ENCODE measurements around the gene WDFY4. TPM values are rescaled to one million over a fixed set of nuclear protein-coding genes. Genes with fewer than 3 reads are reported as not detected.
A peak's percentile ranks its signal among the peaks of the same experiment; 100 is the strongest.

Gene WDFY4
- total RNA-seq, 1 donor from 2014 or later = 33.8 TPM

DNA sequence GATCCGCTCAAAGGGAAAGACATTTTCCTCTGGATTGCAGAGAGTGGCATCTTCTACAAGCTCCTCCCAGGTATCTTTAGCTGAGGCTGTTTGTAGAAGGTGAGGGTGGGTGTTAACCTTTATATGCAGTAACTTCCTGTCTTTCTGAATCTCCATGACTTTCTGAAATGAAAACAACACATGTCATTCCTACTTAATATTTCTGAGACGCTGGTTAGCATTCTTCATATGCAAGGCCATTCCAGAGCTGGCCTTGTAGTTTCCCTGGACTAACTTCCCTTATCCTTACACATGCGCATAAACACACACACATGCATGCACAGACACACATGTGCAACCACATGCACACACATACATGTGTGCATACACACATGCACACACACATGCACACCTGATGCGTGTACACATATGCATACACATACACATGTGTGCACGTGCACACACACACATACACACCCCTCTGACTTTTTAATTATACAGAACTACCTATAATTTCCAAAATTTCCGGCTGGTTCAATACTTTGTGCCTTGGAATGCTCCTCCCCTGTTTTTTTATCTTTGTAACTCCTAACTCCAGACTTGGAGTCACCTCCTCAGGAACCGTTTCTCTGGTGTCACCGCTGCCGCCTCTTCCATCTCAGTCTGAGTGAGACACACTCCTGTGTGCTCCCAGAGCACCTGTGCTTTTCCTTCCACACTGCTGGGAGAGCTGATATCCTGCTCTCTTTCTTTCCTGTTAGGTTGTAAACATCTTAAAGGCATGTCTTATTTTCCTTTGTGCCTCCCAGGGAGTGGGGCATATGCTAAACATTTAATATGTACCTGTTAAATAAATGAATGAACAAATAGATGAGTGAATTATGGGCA, 199.7 kb downstream of the WDFY4 start:
- no peaks in the 10 kb centered on the region for H3K36me3 ChIP-seq
- DNase-seq (ENCODE audit: low spot score in 2 of 2) = no peak
- H3K27me3 ChIP-seq = no peaks in the 10 kb centered on the region
- TF ChIP-seq, protein P1, sequence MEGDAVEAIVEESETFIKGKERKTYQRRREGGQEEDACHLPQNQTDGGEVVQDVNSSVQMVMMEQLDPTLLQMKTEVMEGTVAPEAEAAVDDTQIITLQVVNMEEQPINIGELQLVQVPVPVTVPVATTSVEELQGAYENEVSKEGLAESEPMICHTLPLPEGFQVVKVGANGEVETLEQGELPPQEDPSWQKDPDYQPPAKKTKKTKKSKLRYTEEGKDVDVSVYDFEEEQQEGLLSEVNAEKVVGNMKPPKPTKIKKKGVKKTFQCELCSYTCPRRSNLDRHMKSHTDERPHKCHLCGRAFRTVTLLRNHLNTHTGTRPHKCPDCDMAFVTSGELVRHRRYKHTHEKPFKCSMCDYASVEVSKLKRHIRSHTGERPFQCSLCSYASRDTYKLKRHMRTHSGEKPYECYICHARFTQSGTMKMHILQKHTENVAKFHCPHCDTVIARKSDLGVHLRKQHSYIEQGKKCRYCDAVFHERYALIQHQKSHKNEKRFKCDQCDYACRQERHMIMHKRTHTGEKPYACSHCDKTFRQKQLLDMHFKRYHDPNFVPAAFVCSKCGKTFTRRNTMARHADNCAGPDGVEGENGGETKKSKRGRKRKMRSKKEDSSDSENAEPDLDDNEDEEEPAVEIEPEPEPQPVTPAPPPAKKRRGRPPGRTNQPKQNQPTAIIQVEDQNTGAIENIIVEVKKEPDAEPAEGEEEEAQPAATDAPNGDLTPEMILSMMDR (IDR thresholded peaks at IDR 0.05) = no peak
- H3K4me3 ChIP-seq = no peak overlapping the region
- H3K9me3 ChIP-seq = no peaks in the 10 kb centered on the region
- intact Hi-C loops (cut with DNase I) = no loop called here
- no peaks in the 10 kb centered on the region for H3K4me1 ChIP-seq
- H3K27ac ChIP-seq = no peak overlapping the region

DNA sequence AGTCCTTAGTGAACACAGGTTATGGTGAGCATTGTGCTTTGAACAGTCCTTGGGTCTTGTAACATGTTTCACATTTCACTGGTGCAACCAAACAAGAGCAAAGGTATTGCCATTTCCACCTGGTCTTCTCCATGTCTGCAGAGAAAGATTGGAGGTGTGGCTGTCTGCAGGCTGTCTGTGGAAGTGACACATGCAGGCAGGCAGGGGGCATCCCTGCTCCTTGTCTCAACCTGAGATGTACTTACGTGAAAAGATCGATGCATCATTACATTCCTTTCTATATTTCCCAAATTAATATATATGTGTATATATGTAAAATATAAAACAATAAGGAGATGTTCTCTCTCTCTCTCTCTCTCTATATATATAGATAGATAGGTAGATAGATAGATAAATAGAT, 200.7 kb downstream of the WDFY4 start:
- no peaks in the 10 kb centered on the region for H3K9me3 ChIP-seq
- intact Hi-C loops (cut with DNase I) = no loop called here
- no peak overlapping the region for H3K4me3 ChIP-seq
- DNase-seq (ENCODE audit: low spot score in 2 of 2) = no peak
- H3K27me3 ChIP-seq = no peaks in the 10 kb centered on the region
- H3K4me1 ChIP-seq = no peaks in the 10 kb centered on the region
- H3K36me3 ChIP-seq = no peaks in the 10 kb centered on the region
- TF ChIP-seq, protein P1 (IDR thresholded peaks at IDR 0.05) = peak in 1 of 3 experiments; percentile 34
- H3K27ac ChIP-seq = no peak overlapping the region

DNA sequence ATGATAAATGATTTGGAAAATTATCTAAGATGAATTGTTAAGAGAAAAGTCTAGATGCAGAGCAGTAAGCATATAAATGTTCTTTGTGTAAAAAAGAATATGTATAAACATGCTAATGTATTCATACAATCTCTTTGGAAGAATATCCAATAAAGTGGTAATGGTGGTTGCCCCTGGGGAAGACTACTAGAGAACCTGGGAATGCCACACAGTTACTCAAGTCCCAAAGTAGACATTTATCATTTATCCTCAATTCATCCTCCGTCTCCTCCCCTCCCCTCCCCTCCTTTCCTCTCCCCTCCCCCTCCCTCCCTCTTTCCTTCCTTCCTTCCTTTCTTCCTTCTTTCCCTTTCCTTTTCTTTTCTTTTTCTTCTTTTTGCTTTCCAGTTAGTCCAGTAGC, 203.3 kb downstream of the WDFY4 start:
- no peak for DNase-seq (ENCODE audit: low spot score in 2 of 2)
- Histone ChIP-seq H3K4me3 (no peak overlapping the region), H3K4me1 (no peaks in the 10 kb centered on the region), H3K36me3 (no peaks in the 10 kb centered on the region), H3K27ac (no peak overlapping the region), H3K9me3 (no peaks in the 10 kb centered on the region), H3K27me3 (no peaks in the 10 kb centered on the region)
- TF ChIP-seq, protein P1 (IDR thresholded peaks at IDR 0.05) = no peak
- intact Hi-C loops (cut with DNase I) = no loop called here

DNA sequence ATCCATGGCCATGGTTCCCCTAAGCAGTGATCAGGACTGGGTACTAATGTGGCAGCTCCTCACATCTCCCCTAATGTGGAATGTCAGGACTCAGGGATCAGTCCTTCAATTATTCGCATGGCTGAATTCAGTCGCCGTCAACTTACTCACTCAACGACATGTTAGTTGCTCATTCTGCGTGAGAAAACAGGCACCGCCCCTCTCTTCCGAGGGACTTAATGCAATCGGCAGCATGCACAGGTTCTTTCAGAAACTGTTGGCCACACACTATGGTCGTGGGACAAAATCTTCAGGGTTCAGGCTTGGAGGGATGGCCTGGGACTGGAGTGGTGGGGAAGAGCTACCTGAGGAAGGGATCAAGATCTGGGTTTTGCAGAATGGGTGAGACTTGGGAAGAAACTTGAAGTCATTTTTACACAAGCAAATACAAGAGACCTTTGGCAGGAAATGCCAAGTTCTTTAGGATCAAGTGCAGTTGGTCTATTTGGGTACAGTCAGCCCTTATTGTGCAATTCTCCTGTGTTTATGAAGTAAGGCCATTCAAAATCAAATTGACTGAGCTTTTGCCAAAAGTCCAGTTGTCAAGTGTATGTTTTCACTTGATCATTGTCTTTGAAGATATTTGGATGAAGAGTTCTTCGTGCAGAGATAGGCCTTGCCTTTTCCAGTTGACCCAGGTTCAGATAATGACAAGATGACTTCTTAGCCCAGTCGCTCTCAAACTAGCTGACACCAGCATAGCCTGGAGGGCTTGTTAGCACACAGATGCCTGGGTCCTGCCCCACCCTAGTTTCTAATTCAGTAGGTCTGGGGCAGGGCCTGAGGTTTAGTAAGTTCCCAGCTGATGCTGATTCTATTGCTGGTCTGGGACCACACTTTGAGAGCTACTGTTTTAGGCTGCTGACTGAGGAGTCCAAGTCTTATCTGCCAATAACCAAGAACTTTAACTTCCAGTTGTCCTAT, 206.5 kb downstream of the WDFY4 start:
- H3K9me3 ChIP-seq = no peaks in the 10 kb centered on the region
- H3K4me3 ChIP-seq = no peak overlapping the region
- DNase-seq (ENCODE audit: low spot score in 2 of 2) = no peak
- no peaks in the 10 kb centered on the region for H3K27me3 ChIP-seq
- no peaks in the 10 kb centered on the region for H3K4me1 ChIP-seq
- no peak overlapping the region for H3K27ac ChIP-seq
- intact Hi-C loops (cut with DNase I) = no loop called here
- TF ChIP-seq, protein P1 (IDR thresholded peaks at IDR 0.05) = no peak
- H3K36me3 ChIP-seq = no peaks in the 10 kb centered on the region

DNA sequence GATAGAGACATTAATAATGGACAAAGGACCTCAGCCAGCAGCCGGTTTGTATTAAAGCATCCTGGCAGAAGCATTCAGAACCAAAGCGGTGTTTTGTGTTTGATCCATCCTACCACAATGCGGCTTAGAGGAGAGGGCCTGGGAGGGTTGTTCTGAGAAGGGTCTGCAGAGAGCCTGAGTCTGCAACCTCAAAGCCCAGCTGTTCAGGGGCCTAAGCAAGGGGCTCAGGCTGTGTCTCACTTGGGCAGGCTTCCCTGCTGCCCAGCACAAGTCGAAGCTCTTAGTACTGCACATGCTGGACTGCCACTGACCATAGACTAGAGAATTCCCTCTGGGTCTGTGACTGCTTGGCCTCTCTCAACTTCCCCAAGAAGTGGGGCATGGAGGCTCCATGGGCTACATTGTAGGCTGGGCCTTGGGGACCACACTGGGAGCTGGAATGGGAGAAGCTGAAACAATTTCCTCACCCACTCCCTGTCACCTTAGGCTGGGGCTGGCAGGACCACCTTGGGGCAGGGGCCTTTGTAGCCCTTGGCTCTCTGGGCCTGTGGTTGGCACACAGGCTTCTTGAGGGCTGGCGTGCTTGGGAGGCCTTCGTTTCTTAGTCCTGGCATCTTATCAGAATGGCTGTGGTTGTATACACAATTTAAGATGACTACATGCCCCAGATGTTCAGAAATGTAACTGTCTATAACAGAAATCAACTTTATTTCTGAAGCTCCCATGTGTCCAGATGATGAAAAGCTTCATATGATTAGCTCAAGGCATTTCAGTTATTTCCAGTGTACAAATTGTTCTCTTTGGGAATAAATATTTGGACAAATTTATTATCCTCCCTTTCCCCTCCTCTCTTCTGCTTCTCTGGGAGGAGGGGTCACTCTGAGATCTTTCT, 210.5 kb downstream of the WDFY4 start:
- intact Hi-C loops (cut with DNase I) = no loop called here
- no peaks in the 10 kb centered on the region for H3K4me1 ChIP-seq
- H3K27ac ChIP-seq = no peak overlapping the region
- H3K27me3 ChIP-seq = no peaks in the 10 kb centered on the region
- no peaks in the 10 kb centered on the region for H3K9me3 ChIP-seq
- no peak overlapping the region for H3K4me3 ChIP-seq
- no peak for DNase-seq (ENCODE audit: low spot score in 2 of 2)
- TF ChIP-seq, protein P1 (IDR thresholded peaks at IDR 0.05) = no peak
- H3K36me3 ChIP-seq = no peaks in the 10 kb centered on the region
